Measurements from ENCODE around the gene PCAT7. TPM values are rescaled to one million over a fixed set of nuclear protein-coding genes. Genes with fewer than 3 reads are reported as not detected.

The PCAT7 gene
- total and polyA plus RNA-seq, 2 experiments from 2014 or later = 4.0 to 5.5 TPM

DNA sequence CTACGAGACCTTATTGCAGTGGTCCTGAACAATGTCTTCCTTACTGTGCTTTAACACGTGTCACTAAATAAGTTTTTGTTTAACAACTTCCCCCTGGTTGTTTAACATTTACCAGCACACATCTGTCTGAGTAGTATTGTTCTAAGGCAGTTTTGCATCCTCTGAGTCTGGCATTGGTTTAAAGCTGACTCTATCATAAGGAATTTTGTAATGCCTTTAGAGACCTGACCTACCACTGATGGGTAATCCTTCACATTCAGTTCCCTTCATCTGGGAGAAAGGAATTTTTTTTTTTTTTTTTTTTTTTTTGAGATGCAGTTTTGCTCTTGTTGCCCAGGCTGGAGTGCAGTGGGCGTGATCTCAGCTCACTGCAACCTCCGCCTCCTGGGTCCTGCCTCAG is 20.0 kb upstream of the PCAT7 start:
- peaks cover 3% of the 10 kb centered on the region for H3K27me3 Mint-ChIP-seq (ENCODE audit: insufficient read depth, low read depth, poor library complexity)
- no peak overlapping the region for H3K27ac ChIP-seq (ENCODE audit: low read depth)

More for the DNA sequence above, 20.0 kb upstream of the PCAT7 start:
- peaks cover 9% of the 10 kb centered on the region; the same call in 1 of the 2 replicates for H3K79me2 ChIP-seq (replicated peaks; ENCODE audit: insufficient read depth)
- no peaks in the 10 kb centered on the region for H3K4me1 Mint-ChIP-seq
- H3K27me3 ChIP-seq (ENCODE audit: insufficient read depth) = no peaks in the 10 kb centered on the region
- H3K36me3 Mint-ChIP-seq (ENCODE audit: low read depth) = no peaks in the 10 kb centered on the region
- ATAC-seq (no peak), DNase-seq (ENCODE audit: low spot score) (no peak)
- no peak overlapping the region for H3K4me3 Mint-ChIP-seq
- H3K27ac Mint-ChIP-seq = no peak overlapping the region
- H2AFZ ChIP-seq = no peak overlapping the region
- no peak overlapping the region for H3K4me3 ChIP-seq
- no peaks in the 10 kb centered on the region for H3K4me1 ChIP-seq (ENCODE audit: insufficient read depth)
- no peaks in the 10 kb centered on the region for H3K9me3 Mint-ChIP-seq
- TF ChIP-seq, protein P1, sequence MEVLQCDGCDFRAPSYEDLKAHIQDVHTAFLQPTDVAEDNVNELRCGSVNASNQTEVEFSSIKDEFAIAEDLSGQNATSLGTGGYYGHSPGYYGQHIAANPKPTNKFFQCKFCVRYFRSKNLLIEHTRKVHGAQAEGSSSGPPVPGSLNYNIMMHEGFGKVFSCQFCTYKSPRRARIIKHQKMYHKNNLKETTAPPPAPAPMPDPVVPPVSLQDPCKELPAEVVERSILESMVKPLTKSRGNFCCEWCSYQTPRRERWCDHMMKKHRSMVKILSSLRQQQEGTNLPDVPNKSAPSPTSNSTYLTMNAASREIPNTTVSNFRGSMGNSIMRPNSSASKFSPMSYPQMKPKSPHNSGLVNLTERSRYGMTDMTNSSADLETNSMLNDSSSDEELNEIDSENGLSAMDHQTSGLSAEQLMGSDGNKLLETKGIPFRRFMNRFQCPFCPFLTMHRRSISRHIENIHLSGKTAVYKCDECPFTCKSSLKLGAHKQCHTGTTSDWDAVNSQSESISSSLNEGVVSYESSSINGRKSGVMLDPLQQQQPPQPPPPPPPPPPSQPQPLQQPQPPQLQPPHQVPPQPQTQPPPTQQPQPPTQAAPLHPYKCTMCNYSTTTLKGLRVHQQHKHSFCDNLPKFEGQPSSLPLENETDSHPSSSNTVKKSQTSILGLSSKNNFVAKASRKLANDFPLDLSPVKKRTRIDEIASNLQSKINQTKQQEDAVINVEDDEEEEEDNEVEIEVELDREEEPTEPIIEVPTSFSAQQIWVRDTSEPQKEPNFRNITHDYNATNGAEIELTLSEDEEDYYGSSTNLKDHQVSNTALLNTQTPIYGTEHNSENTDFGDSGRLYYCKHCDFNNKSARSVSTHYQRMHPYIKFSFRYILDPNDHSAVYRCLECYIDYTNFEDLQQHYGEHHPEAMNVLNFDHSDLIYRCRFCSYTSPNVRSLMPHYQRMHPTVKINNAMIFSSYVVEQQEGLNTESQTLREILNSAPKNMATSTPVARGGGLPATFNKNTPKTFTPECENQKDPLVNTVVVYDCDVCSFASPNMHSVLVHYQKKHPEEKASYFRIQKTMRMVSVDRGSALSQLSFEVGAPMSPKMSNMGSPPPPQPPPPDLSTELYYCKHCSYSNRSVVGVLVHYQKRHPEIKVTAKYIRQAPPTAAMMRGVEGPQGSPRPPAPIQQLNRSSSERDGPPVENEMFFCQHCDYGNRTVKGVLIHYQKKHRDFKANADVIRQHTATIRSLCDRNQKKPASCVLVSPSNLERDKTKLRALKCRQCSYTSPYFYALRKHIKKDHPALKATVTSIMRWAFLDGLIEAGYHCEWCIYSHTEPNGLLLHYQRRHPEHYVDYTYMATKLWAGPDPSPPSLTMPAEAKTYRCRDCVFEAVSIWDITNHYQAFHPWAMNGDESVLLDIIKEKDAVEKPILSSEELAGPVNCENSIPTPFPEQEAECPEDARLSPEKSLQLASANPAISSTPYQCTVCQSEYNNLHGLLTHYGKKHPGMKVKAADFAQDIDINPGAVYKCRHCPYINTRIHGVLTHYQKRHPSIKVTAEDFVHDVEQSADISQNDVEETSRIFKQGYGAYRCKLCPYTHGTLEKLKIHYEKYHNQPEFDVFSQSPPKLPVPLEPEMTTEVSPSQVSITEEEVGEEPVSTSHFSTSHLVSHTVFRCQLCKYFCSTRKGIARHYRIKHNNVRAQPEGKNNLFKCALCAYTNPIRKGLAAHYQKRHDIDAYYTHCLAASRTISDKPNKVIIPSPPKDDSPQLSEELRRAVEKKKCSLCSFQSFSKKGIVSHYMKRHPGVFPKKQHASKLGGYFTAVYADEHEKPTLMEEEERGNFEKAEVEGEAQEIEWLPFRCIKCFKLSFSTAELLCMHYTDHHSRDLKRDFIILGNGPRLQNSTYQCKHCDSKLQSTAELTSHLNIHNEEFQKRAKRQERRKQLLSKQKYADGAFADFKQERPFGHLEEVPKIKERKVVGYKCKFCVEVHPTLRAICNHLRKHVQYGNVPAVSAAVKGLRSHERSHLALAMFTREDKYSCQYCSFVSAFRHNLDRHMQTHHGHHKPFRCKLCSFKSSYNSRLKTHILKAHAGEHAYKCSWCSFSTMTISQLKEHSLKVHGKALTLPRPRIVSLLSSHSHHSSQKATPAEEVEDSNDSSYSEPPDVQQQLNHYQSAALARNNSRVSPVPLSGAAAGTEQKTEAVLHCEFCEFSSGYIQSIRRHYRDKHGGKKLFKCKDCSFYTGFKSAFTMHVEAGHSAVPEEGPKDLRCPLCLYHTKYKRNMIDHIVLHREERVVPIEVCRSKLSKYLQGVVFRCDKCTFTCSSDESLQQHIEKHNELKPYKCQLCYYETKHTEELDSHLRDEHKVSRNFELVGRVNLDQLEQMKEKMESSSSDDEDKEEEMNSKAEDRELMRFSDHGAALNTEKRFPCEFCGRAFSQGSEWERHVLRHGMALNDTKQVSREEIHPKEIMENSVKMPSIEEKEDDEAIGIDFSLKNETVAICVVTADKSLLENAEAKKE (CRISPR knock-in tag; IDR thresholded peaks at IDR 0.05) = no peak
- TF ChIP-seq NANOG (IDR thresholded peaks at IDR 0.05; ENCODE audit: borderline replicate concordance) (no peak), POLR2AphosphoS5 (IDR thresholded peaks at IDR 0.05; ENCODE audit: low read depth) (no peak), CREB1 (CRISPR knock-in tag; IDR thresholded peaks at IDR 0.05; ENCODE audit: low read depth) (no peak), EZH2 (IDR thresholded peaks at IDR 0.05; ENCODE audit: low read depth, unreplicated experiment) (no peak), ZNF331 (CRISPR knock-in tag; IDR thresholded peaks at IDR 0.05; ENCODE audit: low read depth) (no peak), STAT1 (IDR thresholded peaks at IDR 0.05; ENCODE audit: unreplicated experiment) (no peak), ZNF114 (CRISPR knock-in tag; IDR thresholded peaks at IDR 0.05) (no peak), JUNB (IDR thresholded peaks at IDR 0.05; ENCODE audit: unreplicated experiment) (no peak), EZH2phosphoT487 (IDR thresholded peaks at IDR 0.05; ENCODE audit: unreplicated experiment) (no peak), REST (IDR thresholded peaks at IDR 0.05; ENCODE audit: unreplicated experiment) (no peak)
- TF ChIP-seq, protein P2, sequence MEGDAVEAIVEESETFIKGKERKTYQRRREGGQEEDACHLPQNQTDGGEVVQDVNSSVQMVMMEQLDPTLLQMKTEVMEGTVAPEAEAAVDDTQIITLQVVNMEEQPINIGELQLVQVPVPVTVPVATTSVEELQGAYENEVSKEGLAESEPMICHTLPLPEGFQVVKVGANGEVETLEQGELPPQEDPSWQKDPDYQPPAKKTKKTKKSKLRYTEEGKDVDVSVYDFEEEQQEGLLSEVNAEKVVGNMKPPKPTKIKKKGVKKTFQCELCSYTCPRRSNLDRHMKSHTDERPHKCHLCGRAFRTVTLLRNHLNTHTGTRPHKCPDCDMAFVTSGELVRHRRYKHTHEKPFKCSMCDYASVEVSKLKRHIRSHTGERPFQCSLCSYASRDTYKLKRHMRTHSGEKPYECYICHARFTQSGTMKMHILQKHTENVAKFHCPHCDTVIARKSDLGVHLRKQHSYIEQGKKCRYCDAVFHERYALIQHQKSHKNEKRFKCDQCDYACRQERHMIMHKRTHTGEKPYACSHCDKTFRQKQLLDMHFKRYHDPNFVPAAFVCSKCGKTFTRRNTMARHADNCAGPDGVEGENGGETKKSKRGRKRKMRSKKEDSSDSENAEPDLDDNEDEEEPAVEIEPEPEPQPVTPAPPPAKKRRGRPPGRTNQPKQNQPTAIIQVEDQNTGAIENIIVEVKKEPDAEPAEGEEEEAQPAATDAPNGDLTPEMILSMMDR (conservative IDR thresholded peaks at IDR 0.05; ENCODE audit: low read depth in 2 of 2) = no peak
- TF ChIP-seq, protein P3, sequence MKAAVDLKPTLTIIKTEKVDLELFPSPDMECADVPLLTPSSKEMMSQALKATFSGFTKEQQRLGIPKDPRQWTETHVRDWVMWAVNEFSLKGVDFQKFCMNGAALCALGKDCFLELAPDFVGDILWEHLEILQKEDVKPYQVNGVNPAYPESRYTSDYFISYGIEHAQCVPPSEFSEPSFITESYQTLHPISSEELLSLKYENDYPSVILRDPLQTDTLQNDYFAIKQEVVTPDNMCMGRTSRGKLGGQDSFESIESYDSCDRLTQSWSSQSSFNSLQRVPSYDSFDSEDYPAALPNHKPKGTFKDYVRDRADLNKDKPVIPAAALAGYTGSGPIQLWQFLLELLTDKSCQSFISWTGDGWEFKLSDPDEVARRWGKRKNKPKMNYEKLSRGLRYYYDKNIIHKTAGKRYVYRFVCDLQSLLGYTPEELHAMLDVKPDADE (IDR thresholded peaks at IDR 0.05) = no peak
- H4K20me1 ChIP-seq (replicated peaks; ENCODE audit: insufficient read depth) = no peaks in the 10 kb centered on the region; the same call in 1 of the 2 replicates
- H3K36me3 ChIP-seq (ENCODE audit: insufficient read depth) = no peaks in the 10 kb centered on the region
- no peak overlapping the region for H3K4me2 ChIP-seq
- H3F3A ChIP-seq (replicated peaks; ENCODE audit: low read depth) = no peaks in the 10 kb centered on the region
- H3K9me2 ChIP-seq (ENCODE audit: insufficient read depth) = no peaks in the 10 kb centered on the region

Data from GM23338 (cell line).